ENCODE data around the gene TBCD. TPM values are rescaled to one million over a fixed set of nuclear protein-coding genes. Genes with fewer than 3 reads are reported as not detected.
A peak's percentile ranks its signal among the peaks of the same experiment; 100 is the strongest.

The TBCD gene
- total and polyA plus RNA-seq, 5 donors from 2014 or later: 39.2 to 146 (median 86.4) TPM

- no peaks in the 10 kb centered on the region for H3K9me3 Mint-ChIP-seq
- DNase-seq (no peak), ATAC-seq (ENCODE audit: low read depth in 2 of 2) (no peak)
- Histone ChIP-seq H3K27ac (ENCODE audit: insufficient read depth, low read length, poor library complexity, severe bottlenecking) (no peak overlapping the region), H3K4me3 (ENCODE audit: low read depth, low read length) (no peak overlapping the region), H3K36me3 (ENCODE audit: control insufficient read depth, insufficient read depth, low read length) (no peaks in the 10 kb centered on the region), H3K27me3 (ENCODE audit: control insufficient read depth, insufficient read depth, low read length) (no peaks in the 10 kb centered on the region), H3K9me3 (ENCODE audit: control insufficient read depth in 2 of 2, low read length in 2 of 2) (no peaks in the 10 kb centered on the region), H3K4me1 (ENCODE audit: control insufficient read depth, insufficient read depth, low read length, poor library complexity, severe bottlenecking) (peaks cover 39% of the 10 kb centered on the region)
- H3K4me1 Mint-ChIP-seq: peaks cover 5 to 58% (median 38%) of the 10 kb centered on the region in 4 donors
- peak overlapping the region in 1 of 4 donors; percentile 37 for H3K4me3 Mint-ChIP-seq
- peaks cover 22% of the 10 kb centered on the region for H3K36me3 Mint-ChIP-seq
- no peaks in the 10 kb centered on the region for H3K27me3 Mint-ChIP-seq
- H3K27ac Mint-ChIP-seq: peak overlapping the region in 1 of 3 donors; percentile 32
Observed at GRCh38 chr17:82888583-82889495, 137.0 kb downstream of the TBCD start.

- Mint-ChIP-seq H3K27ac (peak overlapping the region in 2 of 3 donors; percentile 52 to 59), H3K4me3 (peak overlapping the region in 1 of 4 donors; percentile 37)
- peaks cover 35% of the 10 kb centered on the region for H3K4me1 ChIP-seq (ENCODE audit: control insufficient read depth, insufficient read depth, low read length, poor library complexity, severe bottlenecking)
Observed at GRCh38 chr17:82889496-82890338, 137.9 kb downstream of the TBCD start.

GRCh38 chr17:82890339-82890730 lies 138.5 kb downstream of the TBCD start:
- peaks cover 27% of the 10 kb centered on the region for H3K36me3 Mint-ChIP-seq
- no peak for DNase-seq
- no peaks in the 10 kb centered on the region for H3K9me3 Mint-ChIP-seq
- peak overlapping the region in 1 of 4 donors; percentile 33 for H3K4me3 Mint-ChIP-seq
- Histone ChIP-seq H3K27ac (ENCODE audit: insufficient read depth, low read length, poor library complexity, severe bottlenecking) (no peak overlapping the region), H3K36me3 (ENCODE audit: control insufficient read depth, insufficient read depth, low read length) (no peaks in the 10 kb centered on the region), H3K4me1 (ENCODE audit: control insufficient read depth, insufficient read depth, low read length, poor library complexity, severe bottlenecking) (peaks cover 31% of the 10 kb centered on the region), H3K4me3 (ENCODE audit: low read depth, low read length) (no peak overlapping the region), H3K27me3 (ENCODE audit: control insufficient read depth, insufficient read depth, low read length) (no peaks in the 10 kb centered on the region), H3K9me3 (ENCODE audit: control insufficient read depth in 2 of 2, low read length in 2 of 2) (no peaks in the 10 kb centered on the region)
- peaks cover 10 to 45% (median 33%) of the 10 kb centered on the region in 4 donors for H3K4me1 Mint-ChIP-seq
- H3K27ac Mint-ChIP-seq: peak overlapping the region in 2 of 3 donors; percentile 59 to 90
- ATAC-seq (ENCODE audit: low read depth in 2 of 2): no peak
- H3K27me3 Mint-ChIP-seq: no peaks in the 10 kb centered on the region

More at GRCh38 chr17:82889496-82890338, 137.9 kb downstream of the TBCD start:
- Histone ChIP-seq H3K36me3 (ENCODE audit: control insufficient read depth, insufficient read depth, low read length) (no peaks in the 10 kb centered on the region), H3K9me3 (ENCODE audit: control insufficient read depth in 2 of 2, low read length in 2 of 2) (no peaks in the 10 kb centered on the region), H3K27me3 (ENCODE audit: control insufficient read depth, insufficient read depth, low read length) (no peaks in the 10 kb centered on the region), H3K27ac (ENCODE audit: insufficient read depth, low read length, poor library complexity, severe bottlenecking) (no peak overlapping the region), H3K4me3 (ENCODE audit: low read depth, low read length) (no peak overlapping the region)
- DNase-seq (no peak), ATAC-seq (ENCODE audit: low read depth in 2 of 2) (no peak)
- Mint-ChIP-seq H3K27me3 (no peaks in the 10 kb centered on the region), H3K9me3 (no peaks in the 10 kb centered on the region), H3K4me1 (peaks cover 10 to 51% (median 39%) of the 10 kb centered on the region in 4 donors), H3K36me3 (peaks cover 27% of the 10 kb centered on the region)

- H3K4me1 Mint-ChIP-seq: peaks cover 10 to 37% (median 29%) of the 10 kb centered on the region in 4 donors
- H3K36me3 Mint-ChIP-seq: peaks cover 27% of the 10 kb centered on the region
- H3K9me3 Mint-ChIP-seq: no peaks in the 10 kb centered on the region
- no peaks in the 10 kb centered on the region for H3K27me3 Mint-ChIP-seq
- peaks cover 24% of the 10 kb centered on the region for H3K4me1 ChIP-seq (ENCODE audit: control insufficient read depth, insufficient read depth, low read length, poor library complexity, severe bottlenecking)
- no peak for ATAC-seq (ENCODE audit: low read depth in 2 of 2)
- H3K27ac ChIP-seq (ENCODE audit: insufficient read depth, low read length, poor library complexity, severe bottlenecking): no peak overlapping the region
- H3K36me3 ChIP-seq (ENCODE audit: control insufficient read depth, insufficient read depth, low read length): peaks cover 2% of the 10 kb centered on the region
- H3K9me3 ChIP-seq (ENCODE audit: control insufficient read depth in 2 of 2, low read length in 2 of 2): no peaks in the 10 kb centered on the region
- peak overlapping the region in 1 of 3 donors; percentile 58 for H3K27ac Mint-ChIP-seq
- no peak for DNase-seq
- H3K27me3 ChIP-seq (ENCODE audit: control insufficient read depth, insufficient read depth, low read length): no peaks in the 10 kb centered on the region
- peak overlapping the region in 1 of 4 donors; percentile 64 for H3K4me3 Mint-ChIP-seq
- no peak overlapping the region for H3K4me3 ChIP-seq (ENCODE audit: low read depth, low read length)
Observed at GRCh38 chr17:82890926-82891678, 139.2 kb downstream of the TBCD start.

- peak overlapping the region; percentile 36 to 96 (median 91) for H3K27ac Mint-ChIP-seq
- peaks cover 2% of the 10 kb centered on the region for H3K36me3 ChIP-seq (ENCODE audit: control insufficient read depth, insufficient read depth, low read length)
- H3K27me3 Mint-ChIP-seq: no peaks in the 10 kb centered on the region
- H3K9me3 Mint-ChIP-seq: no peaks in the 10 kb centered on the region
- no peaks in the 10 kb centered on the region for H3K9me3 ChIP-seq (ENCODE audit: control insufficient read depth in 2 of 2, low read length in 2 of 2)
- H3K27ac ChIP-seq (ENCODE audit: insufficient read depth, low read length, poor library complexity, severe bottlenecking): no peak overlapping the region
- H3K27me3 ChIP-seq (ENCODE audit: control insufficient read depth, insufficient read depth, low read length): no peaks in the 10 kb centered on the region
- ATAC-seq (ENCODE audit: low read depth in 2 of 2) (no peak), DNase-seq (no peak)
- H3K4me3 ChIP-seq (ENCODE audit: low read depth, low read length): no peak overlapping the region
- peaks cover 22% of the 10 kb centered on the region for H3K4me1 ChIP-seq (ENCODE audit: control insufficient read depth, insufficient read depth, low read length, poor library complexity, severe bottlenecking)
- H3K36me3 Mint-ChIP-seq: peaks cover 27% of the 10 kb centered on the region
- peak overlapping the region in 2 of 4 donors; percentile 56 to 65 for H3K4me3 Mint-ChIP-seq
- H3K4me1 Mint-ChIP-seq: peaks cover 10 to 31% (median 27%) of the 10 kb centered on the region in 4 donors
Observed at GRCh38 chr17:82891911-82892310, 140.0 kb downstream of the TBCD start.

- ATAC-seq (ENCODE audit: low read depth in 2 of 2) (peak; percentile 97 to 98), DNase-seq (peak; percentile 48 to 82 (median 70))
- H3K9me3 Mint-ChIP-seq: no peaks in the 10 kb centered on the region
- peak overlapping the region; percentile 62 for H3K27ac ChIP-seq (ENCODE audit: insufficient read depth, low read length, poor library complexity, severe bottlenecking)
- H3K36me3 ChIP-seq (ENCODE audit: control insufficient read depth, insufficient read depth, low read length): peaks cover 2% of the 10 kb centered on the region
- no peaks in the 10 kb centered on the region for H3K9me3 ChIP-seq (ENCODE audit: control insufficient read depth in 2 of 2, low read length in 2 of 2)
- H3K36me3 Mint-ChIP-seq: peaks cover 16% of the 10 kb centered on the region
- peak overlapping the region; percentile 81 for H3K4me3 ChIP-seq (ENCODE audit: low read depth, low read length)
- peak overlapping the region; percentile 84 to 96 (median 90) for H3K27ac Mint-ChIP-seq
- H3K27me3 Mint-ChIP-seq: no peaks in the 10 kb centered on the region
- H3K4me1 Mint-ChIP-seq: peaks cover 5 to 29% (median 19%) of the 10 kb centered on the region in 4 donors
- peaks cover 22% of the 10 kb centered on the region for H3K4me1 ChIP-seq (ENCODE audit: control insufficient read depth, insufficient read depth, low read length, poor library complexity, severe bottlenecking)
- peak overlapping the region; percentile 35 to 83 (median 68) for H3K4me3 Mint-ChIP-seq
- no peaks in the 10 kb centered on the region for H3K27me3 ChIP-seq (ENCODE audit: control insufficient read depth, insufficient read depth, low read length)
Observed at GRCh38 chr17:82892899-82893565, 141.2 kb downstream of the TBCD start.
